GM12878 (cell line): Measurements from ENCODE around the gene WEE2.

Source experiments
- BCLAF1 ChIP-seq: fragments of 450-650 bp; IDR thresholded peaks from 2 replicates; pipeline ENCODE4 v1.6.1; 2017; ENCODE audit warnings: antibody characterized with exemption, mild to moderate bottlenecking, moderate library complexity
- BRCA1 ChIP-seq: IDR thresholded peaks from 2 replicates; pipeline ENCODE4 v1.6.1; 2011; ENCODE audit warnings: low read depth, low read length, improper control_type of control experiment
- CREB1 ChIP-seq: IDR thresholded peaks from 2 replicates; pipeline ENCODE4 v1.6.1; 2012; ENCODE audit warnings: low read depth, mild to moderate bottlenecking, inconsistent platforms
- CTCF ChIP-seq, 3 experiments: IDR thresholded peaks in 2 of 3; conservative IDR thresholded peaks in 1 of 3; 2 replicates each; pipeline ENCODE4 v1.5.1; 2011; ENCODE audit warnings: low read depth in 3 of 3, low read length in 3 of 3, mild to moderate bottlenecking in 3 of 3, control low read depth in 2 of 3, moderate library complexity in 2 of 3, inconsistent platforms in 1 of 3, mixed read lengths in 1 of 3; ENCODE audit not compliant: control insufficient read depth in 2 of 3, insufficient read depth in 1 of 3; ENCODE audit errors: extremely low read depth in 1 of 3
- MLLT1 ChIP-seq: fragments of 450-650 bp; IDR thresholded peaks from 2 replicates; pipeline ENCODE4 v1.6.1; 2016; ENCODE audit warnings: mild to moderate bottlenecking
- POLR2A ChIP-seq: IDR thresholded peaks from 2 replicates; pipeline ENCODE4 v1.6.1; 2011; ENCODE audit warnings: low read depth, mild to moderate bottlenecking, low read length
- POLR2AphosphoS2 ChIP-seq: IDR thresholded peaks from 2 replicates; pipeline ENCODE4 v1.6.1; 2011; ENCODE audit warnings: low read depth, mild to moderate bottlenecking, low read length, improper control_type of control experiment, moderate library complexity
- RBBP5 ChIP-seq: fragments of 200-600 bp; sonication (generic); conservative IDR thresholded peaks from 2 replicates; pipeline ENCODE4 v1.6.1; 2016
- USF2 ChIP-seq: IDR thresholded peaks from 2 replicates; pipeline ENCODE4 v1.6.1; 2011; ENCODE audit warnings: low read depth, low read length, improper control_type of control experiment, borderline replicate concordance
- ZBTB11 ChIP-seq: fragments of 450-650 bp; formaldehyde crosslinking; IDR thresholded peaks from 2 replicates; pipeline ENCODE4 v1.5.0; 2022; ENCODE audit warnings: mild to moderate bottlenecking, missing genetic modification characterization
- TF ChIP-seq, protein P1 (sequence below): fragments of 450-650 bp; IDR thresholded peaks from 2 replicates; pipeline ENCODE4 v1.6.1; 2016; ENCODE audit warnings: mild to moderate bottlenecking

DNA sequence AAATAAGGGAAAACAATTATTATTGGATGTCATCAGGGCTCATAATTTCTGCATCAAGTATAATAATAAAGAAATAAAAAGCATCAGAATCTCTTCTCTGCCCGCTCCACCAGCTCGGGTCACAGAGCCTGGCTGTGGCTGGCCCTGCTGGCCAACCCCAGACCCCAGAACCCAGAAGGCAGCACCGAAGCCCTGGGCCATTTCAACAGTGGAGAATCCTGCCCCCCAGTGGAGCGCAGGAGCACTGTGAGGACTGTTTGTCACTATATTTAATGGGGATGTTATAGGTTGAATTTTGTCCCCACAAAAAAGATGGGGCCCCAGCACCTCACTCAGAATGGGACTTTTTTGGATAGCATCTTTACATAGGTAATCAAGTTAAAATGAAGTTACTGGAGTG lies 33.5 kb upstream of the WEE2 start:
- no peak for TF ChIP-seq RBBP5
- TF ChIP-seq CTCF (IDR thresholded peaks at IDR 0.05 in 2 of 3, conservative IDR thresholded peaks at IDR 0.05 in 1 of 3; ENCODE audit: control insufficient read depth in 2 of 3, extremely low read depth in 1 of 3, insufficient read depth in 1 of 3, low read depth in 3 of 3, low read length in 3 of 3) = peak; percentile 17 to 38 (median 23); a peak in 3 of 6 replicates
- TF ChIP-seq USF2 = no peak
- TF ChIP-seq POLR2AphosphoS2 = no peak
- TF ChIP-seq, protein P1, sequence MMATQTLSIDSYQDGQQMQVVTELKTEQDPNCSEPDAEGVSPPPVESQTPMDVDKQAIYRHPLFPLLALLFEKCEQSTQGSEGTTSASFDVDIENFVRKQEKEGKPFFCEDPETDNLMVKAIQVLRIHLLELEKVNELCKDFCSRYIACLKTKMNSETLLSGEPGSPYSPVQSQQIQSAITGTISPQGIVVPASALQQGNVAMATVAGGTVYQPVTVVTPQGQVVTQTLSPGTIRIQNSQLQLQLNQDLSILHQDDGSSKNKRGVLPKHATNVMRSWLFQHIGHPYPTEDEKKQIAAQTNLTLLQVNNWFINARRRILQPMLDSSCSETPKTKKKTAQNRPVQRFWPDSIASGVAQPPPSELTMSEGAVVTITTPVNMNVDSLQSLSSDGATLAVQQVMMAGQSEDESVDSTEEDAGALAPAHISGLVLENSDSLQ = no peak
- TF ChIP-seq BRCA1 = no peak
- no peak for TF ChIP-seq CREB1
- TF ChIP-seq BCLAF1 = no peak
- no peak for TF ChIP-seq POLR2A
- no peak for TF ChIP-seq ZBTB11 (CRISPR knock-in tag)
- no peak for TF ChIP-seq MLLT1
